Activated CD4-positive, alpha-beta T cell treated with anti-CD3 and anti-CD28 coated beads, Interleukin-2, Interleukin-6, amounts not matched to agents 100 ng/mL and 50 ng/mL, durations not matched to agents 16 hours and 8 hours (primary cell): ENCODE data around the gene DZIP1.
"Not testable (repeated sequence)": the region's sequence is repeated elsewhere in the genome, so short reads cannot be mapped to it uniquely, and the experiment has no call there.

ENCODE experiments used
- DNase-seq: peaks from one replicate; pipeline ENCODE4 v3.0.0-alpha.2; 2020

DZIP1 gene

DNA sequence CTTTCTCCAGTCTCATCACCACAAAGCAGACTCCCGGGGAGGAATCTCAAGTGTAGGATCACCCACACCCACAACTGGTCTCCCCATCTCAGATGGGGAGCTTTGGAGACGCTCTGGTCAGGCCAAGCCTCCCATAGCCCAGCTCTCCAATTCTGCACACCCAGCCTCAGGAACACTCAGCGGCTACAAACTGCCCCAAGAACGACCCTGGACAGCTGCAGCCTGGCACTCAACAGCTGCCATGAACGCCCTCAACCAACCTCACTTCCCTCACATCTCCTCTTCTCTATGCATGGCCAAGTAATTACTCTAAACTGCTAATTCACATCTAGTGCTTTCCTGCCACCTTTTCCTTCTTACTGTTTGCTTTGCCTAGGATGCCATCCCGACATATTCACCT lies 42.6 kb downstream of the DZIP1 start:
- no peak for DNase-seq

DNA sequence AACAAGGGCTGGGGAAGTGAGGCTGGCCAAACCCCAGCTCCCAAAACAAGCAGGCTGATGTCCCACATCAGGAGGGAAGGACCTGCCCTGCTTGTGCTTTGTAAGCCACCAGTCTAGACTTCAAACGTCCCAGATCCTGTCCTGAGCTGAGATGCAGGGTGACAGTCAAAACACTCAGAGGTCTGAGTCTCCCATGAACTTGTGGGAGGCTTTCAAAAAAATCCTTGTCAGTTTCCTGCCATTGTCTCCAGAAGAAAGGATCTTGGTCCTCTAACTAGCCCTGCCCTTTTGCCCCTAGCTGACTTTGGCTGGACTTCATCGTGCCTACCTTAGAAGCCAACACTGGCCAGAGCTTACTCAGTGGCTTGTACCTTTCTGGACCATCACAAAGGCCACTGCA lies 43.3 kb downstream of the DZIP1 start:
- no peak for DNase-seq

DNA sequence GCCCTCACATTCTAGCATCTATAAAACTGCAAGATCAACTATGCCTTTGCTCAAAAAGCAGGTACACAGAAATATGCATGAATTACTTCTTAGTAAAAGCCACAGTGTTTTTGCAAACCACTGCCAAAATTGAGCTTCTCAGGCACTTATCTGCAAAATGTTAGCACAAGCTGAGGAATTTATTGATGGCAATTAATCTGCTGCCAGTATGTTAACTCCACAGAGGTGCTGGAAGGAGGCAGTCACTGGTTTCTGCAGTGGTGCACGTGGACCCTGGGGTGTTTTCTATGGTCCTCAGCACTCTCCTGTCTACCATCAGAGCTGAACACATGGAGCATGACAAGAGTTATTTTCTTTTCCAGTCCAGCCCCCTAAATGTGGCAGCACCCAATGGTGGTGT lies 47.8 kb downstream of the DZIP1 start:
- DNase-seq: no peak

DNA sequence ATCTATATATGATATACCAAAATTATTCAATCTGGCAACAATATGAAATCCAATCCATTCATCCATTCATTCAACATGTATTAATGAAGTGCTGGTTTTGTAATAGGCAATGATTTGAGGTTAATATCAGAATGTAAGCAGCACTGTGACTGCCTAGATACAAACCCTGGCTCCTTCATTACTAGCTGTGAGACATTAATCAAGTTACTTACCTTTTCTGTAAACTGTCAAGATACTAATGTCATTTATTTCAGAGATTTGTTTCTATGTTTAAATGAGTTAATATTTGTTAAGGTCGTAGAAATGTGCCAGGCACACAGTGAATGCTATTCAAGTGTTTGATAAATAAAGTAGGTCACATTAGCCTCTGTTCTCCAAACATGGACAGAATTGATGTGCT lies 51.0 kb downstream of the DZIP1 start:
- DNase-seq: no peak

DNA sequence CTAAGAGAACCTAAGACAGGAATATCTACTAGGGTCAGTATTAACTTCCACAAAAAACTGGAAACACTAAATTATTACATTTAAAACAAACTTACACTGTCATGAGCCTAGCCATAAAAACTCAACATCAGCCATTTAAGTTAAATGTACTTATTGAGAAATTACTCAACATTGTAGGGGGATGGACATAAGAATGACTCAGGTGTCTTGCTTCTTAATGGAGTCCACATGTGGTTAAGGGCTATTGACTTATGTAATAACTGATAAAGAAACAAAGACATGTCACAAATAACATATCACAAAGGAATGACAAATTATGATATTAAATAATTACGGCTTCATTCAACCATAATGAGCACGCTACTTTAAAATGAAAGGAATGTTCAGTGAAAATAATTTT lies 55.8 kb downstream of the DZIP1 start:
- no peak for DNase-seq

DNA sequence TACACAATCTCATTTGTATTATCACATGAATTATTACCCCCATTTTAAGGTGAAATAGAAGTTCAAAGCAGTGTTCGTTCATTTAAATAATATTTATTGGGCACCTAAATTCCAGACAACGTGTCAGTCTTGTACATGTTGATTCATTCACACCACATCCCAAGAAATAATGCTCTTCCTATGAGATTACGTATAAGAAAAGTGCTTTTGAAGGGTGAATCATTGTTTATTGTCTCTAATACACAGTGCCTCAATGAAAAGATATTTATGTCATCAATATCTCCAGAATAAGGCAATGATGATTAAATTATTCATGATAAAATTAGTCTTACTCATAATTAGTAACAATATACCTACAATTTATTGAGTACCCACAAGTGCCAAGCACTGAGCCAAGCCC lies 56.4 kb downstream of the DZIP1 start:
- no peak for DNase-seq

DNA sequence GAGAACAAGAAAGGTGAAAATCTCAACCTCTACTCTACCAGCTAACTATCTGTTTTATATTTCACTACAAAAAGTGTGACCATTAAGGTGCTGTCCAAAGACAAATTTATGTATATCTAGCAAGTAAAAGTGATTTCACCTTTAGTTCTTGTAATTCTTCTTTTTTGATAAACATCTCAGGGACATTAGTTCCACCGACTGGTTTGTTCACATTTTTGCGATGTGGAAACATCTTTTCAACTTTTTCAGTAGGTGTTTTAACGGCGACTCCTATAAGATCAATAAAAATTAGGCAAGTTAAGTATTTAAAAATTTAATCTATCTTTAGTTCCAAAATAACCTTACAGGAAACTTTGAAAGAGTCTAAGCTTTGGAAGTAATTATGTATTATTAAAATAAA lies 58.6 kb downstream of the DZIP1 start:
- DNase-seq: no peak

DNA sequence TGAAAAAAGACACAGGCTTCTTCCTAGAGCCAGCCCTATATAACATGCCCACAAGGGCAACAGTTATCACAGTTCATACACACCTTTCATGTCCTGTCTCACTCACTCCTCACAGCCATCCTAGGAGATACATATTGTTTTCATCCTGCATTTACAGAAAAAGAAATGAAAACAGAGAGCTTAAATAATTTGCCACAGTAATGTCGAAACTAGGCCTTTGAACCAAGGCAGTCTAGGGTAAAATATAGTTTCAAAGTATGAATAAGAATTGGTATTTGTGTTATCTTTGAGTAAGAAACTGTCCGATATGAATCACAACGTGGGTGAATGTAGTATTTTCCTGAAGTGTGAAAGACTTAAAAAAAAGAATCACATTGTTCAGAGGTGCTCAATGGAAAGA lies 65.2 kb downstream of the DZIP1 start:
- DNase-seq: peak; percentile 50

DNA sequence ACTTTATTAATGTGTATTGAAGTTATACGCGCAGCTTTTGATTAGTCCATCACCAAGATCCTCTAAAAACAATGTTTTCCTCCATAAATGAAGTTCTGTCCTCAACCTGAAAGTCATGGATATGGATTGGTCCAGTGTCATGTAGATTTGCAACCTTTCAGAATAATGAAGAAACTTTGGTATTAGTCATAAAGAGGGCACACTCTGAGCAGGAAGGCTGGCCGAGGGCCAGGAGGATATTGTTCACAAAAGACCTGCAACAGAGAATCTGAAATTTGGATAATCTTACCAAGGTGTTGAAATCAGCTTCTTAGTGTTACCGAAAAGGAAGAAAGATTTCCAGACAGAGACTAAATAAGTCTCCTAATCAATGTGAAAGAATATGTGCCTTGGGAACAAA lies 71.3 kb downstream of the DZIP1 start:
- no peak for DNase-seq

DNA sequence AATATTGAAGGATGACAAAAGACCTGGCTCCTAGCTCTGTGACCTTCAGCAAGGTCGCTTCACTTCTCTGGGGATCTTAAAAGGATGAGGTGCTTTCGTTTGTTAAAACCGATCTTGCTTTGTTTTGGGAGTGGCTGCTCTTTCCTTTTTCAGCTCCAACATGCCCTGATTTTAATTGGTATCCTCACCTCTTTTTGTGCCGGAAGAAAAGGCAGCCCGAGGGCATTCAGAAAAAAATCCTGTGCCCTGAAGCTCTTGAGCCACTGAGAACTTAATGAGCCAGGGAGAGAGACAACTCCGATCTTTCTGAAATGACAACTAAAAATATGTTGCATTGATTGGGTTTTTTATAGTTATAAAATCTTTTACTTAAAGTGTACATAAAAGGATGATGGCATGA lies 72.6 kb downstream of the DZIP1 start:
- DNase-seq: no peak

DNA sequence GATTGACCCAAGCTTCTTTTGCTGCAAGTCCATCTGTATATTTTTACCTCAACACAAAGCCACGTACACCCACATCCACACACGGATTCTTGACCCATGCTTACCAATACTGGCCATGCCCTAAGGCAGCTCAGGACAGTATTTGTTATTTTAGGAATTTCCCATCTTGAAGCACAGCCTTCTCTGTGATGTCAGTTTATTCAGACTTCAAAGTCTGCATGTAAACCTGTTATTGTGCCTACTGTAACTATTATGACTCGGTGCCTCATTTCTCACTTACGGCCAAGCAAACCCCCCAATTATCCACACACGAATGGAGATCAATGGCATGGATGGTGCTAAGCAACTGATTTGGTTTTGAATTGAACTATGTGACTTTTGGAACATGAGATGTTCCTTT lies 74.5 kb downstream of the DZIP1 start:
- DNase-seq: no peak

DNA sequence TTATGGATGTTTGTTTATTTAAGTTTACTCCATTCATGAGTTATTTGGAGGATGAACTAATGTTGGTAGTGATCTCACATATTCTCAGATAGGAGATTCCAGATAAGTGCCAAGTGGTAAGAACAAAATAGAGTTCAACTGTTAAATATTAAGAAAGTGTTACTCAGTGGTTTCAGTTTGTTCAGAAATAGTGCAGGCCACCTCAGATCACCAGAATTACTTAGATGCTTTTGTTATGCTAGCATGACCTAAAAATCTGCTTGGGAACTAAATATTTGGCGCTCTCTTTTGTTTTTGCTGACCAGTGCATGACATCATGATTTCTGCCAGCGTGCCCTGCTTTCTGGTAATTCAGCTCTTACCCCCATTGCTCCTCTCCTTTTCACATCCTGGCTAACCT lies 76.4 kb downstream of the DZIP1 start:
- DNase-seq: no peak

DNA sequence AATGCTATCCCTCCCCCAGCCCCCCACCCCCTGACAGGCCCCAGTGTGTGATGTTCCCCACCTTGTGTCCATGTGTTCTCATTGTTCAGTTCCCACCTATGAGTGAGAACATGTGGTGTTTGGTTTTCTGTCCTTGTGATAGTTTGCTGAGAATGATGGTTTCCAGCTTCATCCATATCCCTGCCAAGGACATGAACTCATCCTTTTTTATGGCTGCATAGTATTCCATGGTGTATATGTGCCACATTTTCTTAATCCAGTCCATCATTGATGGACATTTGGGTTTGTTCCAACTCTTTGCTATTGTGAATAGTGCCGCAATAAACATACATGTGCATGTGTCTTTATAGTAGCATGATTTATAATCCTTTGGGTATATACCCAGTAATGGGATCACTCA lies 78.7 kb downstream of the DZIP1 start:
- not testable (repeated sequence) for DNase-seq

DNA sequence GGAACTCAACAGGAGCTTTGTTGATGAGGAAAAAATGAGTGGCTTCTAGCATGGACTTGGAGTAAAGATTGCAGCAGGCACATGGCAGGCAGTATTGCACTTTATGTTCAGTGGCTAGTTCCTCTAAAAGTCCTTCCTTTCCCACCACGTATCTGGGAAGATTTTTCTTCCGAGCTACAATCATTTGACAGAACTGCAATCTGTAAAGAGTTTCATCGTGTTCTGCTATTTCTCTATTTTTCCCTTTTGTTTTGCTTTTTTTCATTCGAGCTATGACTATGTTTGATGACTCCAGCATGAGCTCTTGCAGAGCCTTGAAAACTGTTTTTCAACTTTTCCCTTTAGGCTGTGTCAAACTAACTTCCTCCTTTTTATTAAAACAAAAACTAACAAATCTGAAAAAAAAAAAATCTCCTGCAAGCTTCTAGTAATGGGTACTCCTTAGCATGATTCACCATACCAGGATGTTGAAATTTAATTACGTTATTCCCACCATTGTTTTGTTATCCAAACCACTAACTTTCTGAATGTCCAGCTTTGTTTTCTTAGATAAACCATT lies 79.7 kb downstream of the DZIP1 start:
- DNase-seq: no peak

DNA sequence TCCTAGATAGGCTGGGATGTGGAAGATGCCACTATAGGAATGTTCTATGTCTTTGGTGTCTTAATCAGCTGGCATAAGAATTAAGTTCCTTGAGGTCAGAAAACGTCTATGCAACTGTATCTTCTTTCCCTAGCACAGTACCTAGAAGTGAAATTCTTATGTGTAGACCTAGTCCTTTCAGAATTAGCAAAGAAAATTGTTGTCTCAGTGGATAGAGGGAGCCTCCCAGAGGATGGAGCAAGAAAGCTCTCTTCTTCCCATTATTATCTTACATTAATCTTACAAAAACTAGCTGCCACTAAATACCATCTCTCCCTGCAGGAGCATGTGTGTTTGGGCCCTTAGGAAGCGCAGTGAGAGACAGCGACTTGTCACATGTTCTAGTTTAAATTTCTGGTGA lies 80.4 kb downstream of the DZIP1 start:
- no peak for DNase-seq

DNA sequence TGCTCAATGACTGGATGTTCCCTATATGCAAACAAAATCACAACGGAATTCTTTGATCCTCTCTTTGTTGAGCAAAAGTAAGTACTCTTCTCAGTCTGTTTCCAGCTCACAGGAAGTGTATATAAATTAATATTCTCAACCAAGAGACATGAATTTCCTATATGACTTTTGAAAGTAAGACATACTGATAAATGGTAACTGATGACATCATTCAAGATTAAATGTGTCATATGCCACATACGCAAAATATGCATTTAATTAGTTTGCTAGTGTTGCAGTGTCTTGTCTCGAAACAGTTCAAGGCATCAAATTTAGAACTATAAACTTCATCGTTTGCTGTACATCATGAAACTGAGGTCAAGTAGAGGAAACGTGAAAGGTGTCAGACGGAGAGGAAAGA lies 84.1 kb downstream of the DZIP1 start:
- no peak for DNase-seq

DNA sequence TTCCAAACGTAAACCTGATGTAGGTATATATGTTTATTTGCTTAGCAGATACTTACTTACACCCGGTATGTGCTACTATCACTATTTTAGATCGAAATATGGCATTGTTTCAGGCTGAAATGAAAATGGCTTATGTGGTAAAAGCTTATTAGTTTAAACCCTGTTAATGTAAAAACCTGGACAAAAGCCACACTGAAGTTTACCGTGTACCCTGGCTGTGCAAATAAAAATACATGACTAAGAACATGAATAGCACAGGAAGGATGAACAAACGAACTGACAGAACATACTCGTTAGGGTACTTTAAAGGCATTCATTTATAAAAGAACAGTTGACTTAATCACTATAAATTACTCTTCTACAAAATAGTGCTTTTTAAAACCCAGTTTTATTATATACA lies 85.4 kb downstream of the DZIP1 start:
- DNase-seq: no peak

DNA sequence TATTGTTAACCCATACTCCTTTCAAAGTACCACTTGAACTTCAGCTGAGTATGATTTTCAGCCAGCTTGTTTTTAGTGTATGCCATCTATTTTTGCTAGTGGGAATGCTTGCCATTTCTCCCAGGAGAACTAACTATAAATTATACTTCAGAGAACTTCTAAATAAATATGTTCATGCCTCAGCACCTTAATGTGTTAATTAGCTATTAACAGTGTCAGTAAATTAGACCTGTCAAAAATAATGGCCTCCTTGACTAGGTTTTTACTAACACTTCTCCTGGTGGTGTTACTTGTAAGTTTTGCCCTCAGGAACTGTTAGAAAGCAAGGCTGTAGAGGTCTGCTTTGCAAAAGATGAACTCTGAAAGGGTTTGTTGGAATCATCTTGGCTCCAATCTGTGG lies 87.5 kb downstream of the DZIP1 start:
- no peak for DNase-seq

DNA sequence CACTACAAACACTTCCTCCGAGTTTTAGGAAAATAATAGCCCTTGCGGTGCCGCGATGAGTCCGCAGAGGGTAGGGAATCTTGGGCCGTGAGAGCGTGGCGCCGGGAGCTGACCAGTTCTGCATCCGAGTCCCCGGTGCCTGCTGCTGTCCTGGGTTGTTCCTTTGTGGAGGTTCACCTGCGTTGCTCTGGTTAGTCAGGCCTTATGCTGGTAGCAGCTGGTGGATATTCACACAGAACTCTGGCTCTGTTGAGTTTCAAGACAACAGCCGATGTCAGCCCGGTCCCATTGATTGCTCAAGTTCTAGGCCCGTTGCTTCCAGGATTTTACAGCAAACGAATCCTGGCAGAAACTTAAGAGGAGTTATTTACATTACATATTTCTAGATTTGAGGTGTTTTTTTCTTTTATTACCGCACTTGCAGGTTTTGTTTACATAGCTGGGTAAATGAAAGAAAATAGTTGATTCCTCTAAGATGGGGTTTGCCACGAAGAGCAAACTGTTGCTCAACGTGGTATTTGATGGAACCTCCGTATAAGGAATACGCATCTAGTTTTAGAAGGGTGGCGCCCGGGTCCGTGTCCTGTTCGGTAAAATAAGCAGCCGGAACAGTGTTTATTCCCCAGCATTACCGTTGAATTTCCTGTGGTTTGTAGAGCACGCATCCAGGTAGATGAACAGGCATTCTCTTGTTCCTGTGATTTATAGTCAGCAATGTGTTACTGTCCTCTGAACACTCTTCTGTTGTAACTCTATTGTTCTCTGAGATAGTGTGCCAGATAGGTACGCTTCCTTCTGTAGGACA lies 90.7 kb downstream of the DZIP1 start:
- no peak for DNase-seq

DNA sequence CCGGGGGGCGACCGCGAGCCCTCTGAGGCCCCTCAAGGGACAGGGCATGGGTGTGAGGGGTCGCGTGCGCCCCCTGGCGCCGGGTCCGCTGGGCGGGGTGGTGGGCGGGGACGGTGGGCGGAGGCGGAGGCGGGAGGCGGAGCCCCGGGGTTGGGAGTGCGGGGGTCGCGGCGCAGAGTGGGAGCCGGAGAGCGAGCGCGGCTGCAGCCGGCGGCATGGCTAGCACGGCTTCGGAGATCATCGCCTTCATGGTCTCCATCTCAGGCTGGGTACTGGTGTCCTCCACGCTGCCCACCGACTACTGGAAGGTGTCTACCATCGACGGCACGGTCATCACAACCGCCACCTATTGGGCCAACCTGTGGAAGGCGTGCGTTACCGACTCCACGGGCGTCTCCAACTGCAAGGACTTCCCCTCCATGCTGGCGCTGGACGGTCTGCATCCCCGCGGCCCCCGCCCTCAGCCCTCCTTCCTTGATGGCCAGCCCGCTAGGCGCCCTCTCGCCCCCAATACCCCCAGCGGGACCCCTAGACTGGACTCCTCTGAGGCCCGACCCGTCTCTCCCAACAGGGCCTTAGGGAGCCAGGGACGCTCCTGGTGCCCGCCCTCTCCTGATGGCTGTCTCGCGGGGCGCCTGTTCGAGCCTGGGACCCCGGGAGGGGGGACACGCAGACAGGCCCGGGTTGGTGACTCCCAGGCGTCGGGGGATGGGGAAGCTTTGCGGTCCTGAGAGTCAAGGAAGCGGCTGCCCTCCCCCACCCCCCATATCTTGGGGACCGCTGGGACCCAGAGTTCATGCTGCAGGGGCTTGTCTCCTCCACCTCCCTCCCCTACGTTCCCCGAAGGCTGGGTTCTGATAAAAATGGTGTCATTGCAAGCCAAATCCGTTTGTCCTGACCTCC lies 91.7 kb downstream of the DZIP1 start, which contains the start of gene CLDN10:
Gene CLDN10 (plus strand): TSS at position 182 of the 903 bp plus-strand sequence. CDS start 34 bp downstream, at position 216.
- no peak for DNase-seq

DNA sequence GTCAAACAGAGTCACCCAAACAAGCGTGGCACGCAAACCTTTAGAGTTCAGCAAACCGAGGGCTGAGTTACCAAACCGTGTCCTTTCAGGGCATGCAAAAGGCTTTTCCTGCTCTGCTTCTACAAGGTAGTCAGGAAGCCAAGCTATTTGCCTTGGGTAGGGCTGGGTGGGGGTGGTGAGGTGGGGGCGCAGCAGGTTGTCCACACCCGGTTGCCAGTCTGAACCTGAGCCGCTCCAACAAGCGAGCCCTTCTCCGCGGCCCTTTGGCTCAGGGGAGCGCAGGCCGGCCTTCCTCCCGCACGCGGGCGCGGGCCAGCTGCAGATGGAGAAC lies 92.3 kb downstream of the DZIP1 start:
- DNase-seq: no peak

DNA sequence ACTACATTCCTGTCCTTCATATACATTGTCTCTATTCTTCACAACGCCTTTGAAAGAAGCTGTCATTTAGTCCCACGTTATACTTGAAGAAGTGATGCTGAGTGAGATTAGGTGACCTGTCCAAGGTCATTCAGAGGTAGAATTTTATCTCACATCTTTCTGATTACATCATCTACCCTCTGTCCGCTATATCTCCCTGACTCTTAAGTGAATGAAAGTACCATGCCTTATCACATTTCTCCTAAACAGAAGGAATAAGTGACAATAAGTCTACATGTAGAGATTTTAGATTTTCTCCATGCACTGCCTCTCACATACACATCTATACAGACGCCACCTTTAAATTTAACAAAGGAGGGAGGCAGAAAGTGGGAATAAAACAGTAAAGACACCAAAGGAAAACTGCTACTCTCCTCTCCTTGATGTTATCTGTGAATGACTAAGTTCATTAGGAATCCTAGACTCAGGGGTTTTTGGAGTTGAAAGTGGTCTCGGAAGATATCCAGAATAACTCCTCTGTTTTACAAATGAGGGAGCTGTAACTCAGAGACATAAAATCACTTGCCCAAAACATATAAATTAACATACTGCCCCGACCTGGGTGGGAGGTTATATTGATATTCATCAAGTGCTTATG lies 96.9 kb downstream of the DZIP1 start:
- DNase-seq: no peak

DNA sequence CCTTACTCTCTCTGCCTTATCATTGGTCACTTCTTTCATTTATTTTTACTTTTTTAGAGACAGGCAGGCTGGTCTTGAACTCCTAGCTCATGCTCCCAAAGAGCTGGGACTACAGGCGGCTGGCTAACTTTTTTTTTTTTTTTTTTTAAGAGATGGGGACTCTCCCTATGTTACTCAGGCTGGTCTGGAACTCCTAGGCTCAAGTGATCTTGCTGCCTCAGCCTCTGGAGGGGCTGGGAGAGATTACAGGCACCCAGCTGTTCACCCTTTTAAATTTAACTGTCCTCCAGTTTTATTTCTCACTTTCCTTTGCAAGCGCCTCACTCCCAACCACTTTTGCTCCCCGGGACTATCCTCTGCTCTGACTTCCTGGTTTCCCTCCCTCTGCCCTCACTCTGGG lies 97.6 kb downstream of the DZIP1 start:
- DNase-seq: no peak

DNA sequence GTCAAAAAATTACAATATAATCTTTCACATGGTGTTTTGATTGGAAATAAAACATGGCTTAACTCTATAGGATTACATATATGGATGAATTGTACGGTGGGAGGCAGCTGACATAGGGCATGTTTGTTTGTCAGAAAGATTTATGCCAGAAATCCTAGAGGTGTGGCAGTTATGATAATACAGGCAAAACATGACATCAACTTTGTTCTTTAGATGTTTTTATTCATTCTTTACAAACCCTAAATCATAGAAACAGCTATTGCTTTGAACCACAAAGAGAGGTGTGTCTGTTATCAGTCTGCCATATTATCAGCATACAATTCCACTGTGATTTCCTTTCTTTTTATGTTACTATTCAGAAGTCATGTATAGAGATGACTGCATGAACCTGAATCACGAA lies 100.2 kb downstream of the DZIP1 start:
- no peak for DNase-seq
